Measurements from ENCODE around the gene RNF13. TPM values are rescaled to one million over a fixed set of nuclear protein-coding genes. Genes with fewer than 3 reads are reported as not detected.

The RNF13 gene
- total and polyA plus RNA-seq, 2 donors (not counting 1 experiment from before 2014, with no cell fraction given): 38.0 to 86.5 TPM

DNA sequence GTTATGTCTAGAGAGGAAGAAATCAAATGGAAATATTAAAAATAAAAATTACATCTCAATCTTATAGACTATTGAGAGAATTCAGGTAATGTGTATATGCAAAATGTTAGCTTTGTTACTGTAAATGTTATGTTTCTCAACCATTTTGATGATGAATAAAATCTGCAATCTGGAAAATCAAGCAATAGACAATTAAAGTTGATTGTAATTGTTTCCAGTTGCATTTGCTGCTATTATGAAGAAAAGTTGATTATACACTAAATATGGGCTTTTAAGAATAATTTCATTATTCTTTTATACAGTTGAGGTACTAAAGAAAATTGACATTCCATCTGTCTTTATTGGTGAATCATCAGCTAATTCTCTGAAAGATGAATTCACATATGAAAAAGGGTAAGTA lies 88.8 kb downstream of the RNF13 start:
- no peaks in the 10 kb centered on the region for H3K4me1 Mint-ChIP-seq
- no peak overlapping the region for H3K4me3 ChIP-seq (ENCODE audit: control extremely low read depth in 1 of 5, extremely low read depth in 1 of 5, insufficient read depth in 1 of 5, low read depth in 2 of 5, low read length in 4 of 5)
- H3K36me3 ChIP-seq (replicated peaks in 1 of 2; ENCODE audit: control extremely low read depth in 1 of 2, control insufficient read depth in 1 of 2, extremely low read depth in 1 of 2, insufficient read depth in 2 of 2, low read length in 1 of 2): peaks cover 0 to 18% of the 10 kb centered on the region in 2 experiments
- no peak overlapping the region for H3K4me2 ChIP-seq (replicated peaks; ENCODE audit: low read depth, low read length, poor library complexity, severe bottlenecking)
- no peaks in the 10 kb centered on the region for H3K4me1 ChIP-seq (ENCODE audit: control insufficient read depth in 2 of 2, insufficient read depth in 2 of 2, low read length in 2 of 2)
- H3K79me2 ChIP-seq (ENCODE audit: control insufficient read depth, insufficient read depth, low read length): no peaks in the 10 kb centered on the region
- ChIA-PET POLR2A (no interaction called here), CTCF (interaction anchor here (1.1 kb wide), 1 partner anchor 131 kb away, joined by 4 read pairs; no protein-coding TSS in a partner anchor)
- H3K27ac ChIP-seq (ENCODE audit: low read length in 2 of 2): no peak overlapping the region
- H3K27me3 ChIP-seq (replicated peaks in 1 of 4; ENCODE audit: control extremely low read depth in 1 of 4, control insufficient read depth in 3 of 4, insufficient read depth in 4 of 4, low read length in 3 of 4): no peaks in the 10 kb centered on the region
- no peak overlapping the region for H3K9ac ChIP-seq (ENCODE audit: low read length)
- H3K27ac Mint-ChIP-seq: no peak overlapping the region
- H3K27me3 Mint-ChIP-seq: no peaks in the 10 kb centered on the region
- no peak for TF ChIP-seq EZH2 (IDR thresholded peaks at IDR 0.05; ENCODE audit: borderline replicate concordance, insufficient read depth, low read depth, low read length, poor library complexity, severe bottlenecking)
- TF ChIP-seq, protein P1, sequence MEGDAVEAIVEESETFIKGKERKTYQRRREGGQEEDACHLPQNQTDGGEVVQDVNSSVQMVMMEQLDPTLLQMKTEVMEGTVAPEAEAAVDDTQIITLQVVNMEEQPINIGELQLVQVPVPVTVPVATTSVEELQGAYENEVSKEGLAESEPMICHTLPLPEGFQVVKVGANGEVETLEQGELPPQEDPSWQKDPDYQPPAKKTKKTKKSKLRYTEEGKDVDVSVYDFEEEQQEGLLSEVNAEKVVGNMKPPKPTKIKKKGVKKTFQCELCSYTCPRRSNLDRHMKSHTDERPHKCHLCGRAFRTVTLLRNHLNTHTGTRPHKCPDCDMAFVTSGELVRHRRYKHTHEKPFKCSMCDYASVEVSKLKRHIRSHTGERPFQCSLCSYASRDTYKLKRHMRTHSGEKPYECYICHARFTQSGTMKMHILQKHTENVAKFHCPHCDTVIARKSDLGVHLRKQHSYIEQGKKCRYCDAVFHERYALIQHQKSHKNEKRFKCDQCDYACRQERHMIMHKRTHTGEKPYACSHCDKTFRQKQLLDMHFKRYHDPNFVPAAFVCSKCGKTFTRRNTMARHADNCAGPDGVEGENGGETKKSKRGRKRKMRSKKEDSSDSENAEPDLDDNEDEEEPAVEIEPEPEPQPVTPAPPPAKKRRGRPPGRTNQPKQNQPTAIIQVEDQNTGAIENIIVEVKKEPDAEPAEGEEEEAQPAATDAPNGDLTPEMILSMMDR (IDR thresholded peaks at IDR 0.05): no peak
- ATAC-seq (ENCODE audit: low read depth) (no peak), DNase-seq (no peak)
- no peaks in the 10 kb centered on the region for H4K20me1 ChIP-seq (ENCODE audit: control insufficient read depth, insufficient read depth, low read length, poor library complexity, severe bottlenecking)
- H2AFZ ChIP-seq (ENCODE audit: insufficient read depth, low read depth, low read length, poor library complexity, severe bottlenecking): no peak overlapping the region
- H3K4me3 Mint-ChIP-seq: no peak overlapping the region
- intact Hi-C loops (cut with micrococcal nuclease): loop anchor here (1.0 kb wide), 1 partner anchor 136 kb away; no protein-coding TSS in a partner anchor
- no peaks in the 10 kb centered on the region for H3K9me3 ChIP-seq (ENCODE audit: control extremely low read depth in 1 of 3, control insufficient read depth in 2 of 3, insufficient read depth in 1 of 3, low read length in 2 of 3)
- no peaks in the 10 kb centered on the region for H3K9me3 Mint-ChIP-seq (ENCODE audit: insufficient read depth)

DNA sequence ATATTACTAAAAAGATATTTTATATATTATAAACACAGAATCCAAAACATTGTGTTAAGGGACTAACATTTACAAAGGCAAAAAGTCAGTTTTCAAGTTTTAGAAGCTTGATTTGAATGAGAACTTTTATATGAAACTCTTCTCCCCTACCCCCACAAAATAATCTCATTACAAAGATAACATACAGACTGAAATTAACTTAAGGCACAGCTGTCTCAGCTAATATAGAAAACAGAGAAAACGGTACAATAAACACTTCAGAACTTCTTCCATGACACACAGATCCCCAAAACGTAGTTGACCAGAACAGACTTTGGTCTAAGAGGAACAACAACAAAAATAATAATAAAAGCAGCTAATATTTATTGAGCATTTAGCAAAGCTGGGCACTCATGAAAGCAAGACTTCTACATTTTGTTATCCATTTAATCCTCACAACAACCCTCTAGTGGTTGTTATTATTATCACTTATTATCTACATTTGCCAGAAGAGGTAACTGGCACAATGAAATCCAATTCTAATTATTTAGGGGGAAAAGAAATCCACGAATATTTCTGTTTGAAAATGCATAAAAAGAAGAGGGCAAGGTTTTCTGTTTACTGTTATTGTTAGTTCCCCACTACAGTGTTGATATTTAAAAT lies 89.6 kb downstream of the RNF13 start:
- Histone ChIP-seq H3K79me2 (ENCODE audit: control insufficient read depth, insufficient read depth, low read length) (peaks cover 2% of the 10 kb centered on the region), H3K27me3 (replicated peaks in 1 of 4; ENCODE audit: control extremely low read depth in 1 of 4, control insufficient read depth in 3 of 4, insufficient read depth in 4 of 4, low read length in 3 of 4) (no peaks in the 10 kb centered on the region), H4K20me1 (ENCODE audit: control insufficient read depth, insufficient read depth, low read length, poor library complexity, severe bottlenecking) (no peaks in the 10 kb centered on the region), H3K27ac (ENCODE audit: low read length in 2 of 2) (no peak overlapping the region), H3K9ac (ENCODE audit: low read length) (no peak overlapping the region), H3K36me3 (replicated peaks in 1 of 2; ENCODE audit: control extremely low read depth in 1 of 2, control insufficient read depth in 1 of 2, extremely low read depth in 1 of 2, insufficient read depth in 2 of 2, low read length in 1 of 2) (peaks cover 0 to 11% of the 10 kb centered on the region in 2 experiments), H3K4me2 (replicated peaks; ENCODE audit: low read depth, low read length, poor library complexity, severe bottlenecking) (no peak overlapping the region), H2AFZ (ENCODE audit: insufficient read depth, low read depth, low read length, poor library complexity, severe bottlenecking) (no peak overlapping the region), H3K4me3 (ENCODE audit: control extremely low read depth in 1 of 5, extremely low read depth in 1 of 5, insufficient read depth in 1 of 5, low read depth in 2 of 5, low read length in 4 of 5) (no peak overlapping the region), H3K9me3 (ENCODE audit: control extremely low read depth in 1 of 3, control insufficient read depth in 2 of 3, insufficient read depth in 1 of 3, low read length in 2 of 3) (no peaks in the 10 kb centered on the region), H3K4me1 (ENCODE audit: control insufficient read depth in 2 of 2, insufficient read depth in 2 of 2, low read length in 2 of 2) (no peaks in the 10 kb centered on the region)
- DNase-seq (no peak), ATAC-seq (ENCODE audit: low read depth) (no peak)
- POLR2A ChIA-PET: no interaction called here
- CTCF ChIA-PET: interaction anchor here (0.7 to 1.1 kb wide), 2 partner anchors 131 to 137 kb away, joined by 4 read pairs; no protein-coding TSS in a partner anchor
- H3K27me3 Mint-ChIP-seq: no peaks in the 10 kb centered on the region
- no peaks in the 10 kb centered on the region for H3K9me3 Mint-ChIP-seq (ENCODE audit: insufficient read depth)
- H3K4me3 Mint-ChIP-seq: no peak overlapping the region
- H3K4me1 Mint-ChIP-seq: no peaks in the 10 kb centered on the region
- no peak overlapping the region for H3K27ac Mint-ChIP-seq
- TF ChIP-seq, protein P1 (IDR thresholded peaks at IDR 0.05): peak; percentile 28
- TF ChIP-seq EZH2 (IDR thresholded peaks at IDR 0.05; ENCODE audit: borderline replicate concordance, insufficient read depth, low read depth, low read length, poor library complexity, severe bottlenecking): no peak
- intact Hi-C loops (cut with micrococcal nuclease): loop anchor here (1.0 kb wide), 1 partner anchor 137 kb away; no protein-coding TSS in a partner anchor
- 100% methylated on average over 1 of the region's 3 CpGs for WGBS (ENCODE audit: insufficient coverage)
